Esophagus muscularis mucosa (tissue), 3 donors: ENCODE measurements around the gene DBX2.

ENCODE experiments used
- POLR2AphosphoS5 ChIP-seq, 2 donors: sonication (generic); formaldehyde crosslinking; IDR thresholded peaks; one replicate each; pipeline ENCODE4 v1.6.1; 2017; ENCODE audit warnings: antibody characterized with exemption in 2 of 2
- TF ChIP-seq, protein P1 (sequence below), 3 experiments: fragments of 200-600 bp in 2 of 3; fragments of 450-650 bp in 1 of 3; sonication (generic) in 2 of 3; IDR thresholded peaks; one replicate each; pipeline ENCODE4 v1.5.1; 2017 to 2019; ENCODE audit warnings: antibody characterized with exemption in 3 of 3, mild to moderate bottlenecking in 2 of 3, moderate library complexity in 1 of 3

- TF ChIP-seq, protein P1, sequence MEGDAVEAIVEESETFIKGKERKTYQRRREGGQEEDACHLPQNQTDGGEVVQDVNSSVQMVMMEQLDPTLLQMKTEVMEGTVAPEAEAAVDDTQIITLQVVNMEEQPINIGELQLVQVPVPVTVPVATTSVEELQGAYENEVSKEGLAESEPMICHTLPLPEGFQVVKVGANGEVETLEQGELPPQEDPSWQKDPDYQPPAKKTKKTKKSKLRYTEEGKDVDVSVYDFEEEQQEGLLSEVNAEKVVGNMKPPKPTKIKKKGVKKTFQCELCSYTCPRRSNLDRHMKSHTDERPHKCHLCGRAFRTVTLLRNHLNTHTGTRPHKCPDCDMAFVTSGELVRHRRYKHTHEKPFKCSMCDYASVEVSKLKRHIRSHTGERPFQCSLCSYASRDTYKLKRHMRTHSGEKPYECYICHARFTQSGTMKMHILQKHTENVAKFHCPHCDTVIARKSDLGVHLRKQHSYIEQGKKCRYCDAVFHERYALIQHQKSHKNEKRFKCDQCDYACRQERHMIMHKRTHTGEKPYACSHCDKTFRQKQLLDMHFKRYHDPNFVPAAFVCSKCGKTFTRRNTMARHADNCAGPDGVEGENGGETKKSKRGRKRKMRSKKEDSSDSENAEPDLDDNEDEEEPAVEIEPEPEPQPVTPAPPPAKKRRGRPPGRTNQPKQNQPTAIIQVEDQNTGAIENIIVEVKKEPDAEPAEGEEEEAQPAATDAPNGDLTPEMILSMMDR (IDR thresholded peaks at IDR 0.05) = no peak
- no peak for TF ChIP-seq POLR2AphosphoS5 (IDR thresholded peaks at IDR 0.05)
Observed at GRCh38 chr12:44968965-44969364, 81.9 kb downstream of the DBX2 start.
